ENCODE results near the gene GGT1.
"Not testable (repeated sequence)": the region's sequence is repeated elsewhere in the genome, so short reads cannot be mapped to it uniquely, and the experiment has no call there.

Gene GGT1

GRCh38 chr22:24602847-24603769 lies at the start of gene GGT1:
Gene GGT1 (plus strand): TSS chr22:24603193. CDS start chr22:24611082, 7,889 bp downstream.
- DNase-seq, result not testable (repeated sequence)

GRCh38 chr22:24553597-24554312 lies 49.2 kb upstream of the GGT1 start:
- peak in 3 of 56 donors; percentile 4 to 11 (median 5) for DNase-seq

- peak in 7 of 56 donors; percentile 17 to 58 (median 47) for DNase-seq
Observed at GRCh38 chr22:24554313-24555164, 48.5 kb upstream of the GGT1 start, which contains the start of gene GUCD1. Gene GUCD1 (minus strand): TSS chr22:24555138. CDS start chr22:24554991, 147 bp downstream.

- peak; percentile 93 to 100 (median 99) for DNase-seq
Observed at GRCh38 chr22:24555165-24556039, 47.6 kb upstream of the GGT1 start, which contains the start of gene SNRPD3. Gene SNRPD3 (plus strand): TSS chr22:24555999. CDS start chr22:24557675, 1,676 bp downstream.

- DNase-seq, result no peak
Observed at GRCh38 chr22:24559471-24559870, 43.5 kb upstream of the GGT1 start.

- no peak for DNase-seq
Observed at GRCh38 chr22:24563246-24563645, 39.7 kb upstream of the GGT1 start.

GRCh38 chr22:24564376-24565058 lies 38.5 kb upstream of the GGT1 start:
- DNase-seq, result no peak

- DNase-seq, result no peak
Observed at GRCh38 chr22:24565077-24565476, 37.9 kb upstream of the GGT1 start.

GRCh38 chr22:24566899-24567511 lies 36.0 kb upstream of the GGT1 start:
- no peak for DNase-seq

- no peak for DNase-seq
Observed at GRCh38 chr22:24567668-24568067, 35.3 kb upstream of the GGT1 start.

GRCh38 chr22:24571266-24571665 lies 31.7 kb upstream of the GGT1 start:
- DNase-seq, result no peak

- no peak for DNase-seq
Observed at GRCh38 chr22:24576778-24577177, 26.2 kb upstream of the GGT1 start.

GRCh38 chr22:24578355-24579257 lies 24.4 kb upstream of the GGT1 start:
- DNase-seq, result no peak

- no peak for DNase-seq
Observed at GRCh38 chr22:24579258-24579601, 23.8 kb upstream of the GGT1 start.

GRCh38 chr22:24580276-24580675 lies 22.7 kb upstream of the GGT1 start:
- DNase-seq, result no peak

GRCh38 chr22:24582056-24582814 lies 20.8 kb upstream of the GGT1 start:
- no peak for DNase-seq

Measured in amygdala (tissue), 56 donors.